HG02970 (cell line): ENCODE measurements around the gene CFAP161.

Experiments
- ATAC-seq: cut with Tn5 transposase; IDR thresholded peaks from one replicate; pipeline ENCODE4 v1.9.1; 2021; ENCODE audit warnings: mild to moderate bottlenecking, moderate library complexity, moderate number of reproducible peaks; ENCODE audit not compliant: unreplicated experiment, low FRiP score

CFAP161 gene

GRCh38 chr15:81133782-81134461, at the start of gene CFAP161:
CFAP161 (plus strand) TSS chr15:81134270; CDS start chr15:81134330, 60 bp downstream.
- no peak for ATAC-seq

DNA sequence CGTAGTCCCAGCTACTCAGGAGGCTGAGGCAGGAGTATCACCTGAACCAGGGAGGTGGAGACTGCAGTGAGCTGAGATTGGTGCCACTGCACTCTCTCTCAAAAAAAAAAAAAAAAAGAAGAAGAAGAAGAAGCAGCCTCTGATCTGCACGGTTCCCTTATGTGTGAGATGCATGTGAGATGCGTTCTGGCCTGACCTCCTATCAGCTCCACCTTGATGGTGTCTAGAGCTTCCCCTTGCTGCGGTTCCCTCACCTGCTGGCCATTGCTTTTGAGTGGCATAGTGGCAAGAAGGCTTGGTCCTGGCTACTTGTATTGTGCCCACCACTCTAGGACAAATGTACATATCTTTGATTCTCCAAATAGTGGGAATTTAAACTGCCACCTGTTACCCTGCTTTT, 49.4 kb upstream of the CFAP161 start:
- no peak for ATAC-seq

DNA sequence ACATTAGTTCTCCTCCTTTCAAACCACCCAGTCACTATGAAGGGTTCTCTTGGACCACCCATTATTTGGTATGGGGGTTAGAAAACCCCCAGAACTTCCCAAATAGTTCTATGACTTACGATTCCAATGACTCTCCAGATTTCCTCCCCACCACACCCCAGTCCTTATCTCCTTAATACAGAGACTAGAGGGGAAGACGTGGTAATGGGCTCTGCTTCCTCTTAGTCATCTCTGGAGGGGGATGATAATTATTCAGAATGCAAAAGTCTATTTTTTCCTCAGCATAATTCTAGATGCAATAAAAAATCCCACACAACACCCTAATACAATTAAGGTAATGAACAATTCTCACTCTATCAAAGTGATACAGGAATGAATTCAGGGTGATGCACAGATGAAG, 48.9 kb upstream of the CFAP161 start:
- ATAC-seq, result no peak

GRCh38 chr15:81085898-81086297, 48.2 kb upstream of the CFAP161 start:
- no peak for ATAC-seq

GRCh38 chr15:81087066-81087465, 47.0 kb upstream of the CFAP161 start:
- ATAC-seq, result no peak

- ATAC-seq, result no peak
These were observed 46.4 kb upstream of the CFAP161 start for GRCh38 chr15:81087694-81088093.

- no peak for ATAC-seq
These were observed 45.5 kb upstream of the CFAP161 start for GRCh38 chr15:81088470-81089013.

DNA sequence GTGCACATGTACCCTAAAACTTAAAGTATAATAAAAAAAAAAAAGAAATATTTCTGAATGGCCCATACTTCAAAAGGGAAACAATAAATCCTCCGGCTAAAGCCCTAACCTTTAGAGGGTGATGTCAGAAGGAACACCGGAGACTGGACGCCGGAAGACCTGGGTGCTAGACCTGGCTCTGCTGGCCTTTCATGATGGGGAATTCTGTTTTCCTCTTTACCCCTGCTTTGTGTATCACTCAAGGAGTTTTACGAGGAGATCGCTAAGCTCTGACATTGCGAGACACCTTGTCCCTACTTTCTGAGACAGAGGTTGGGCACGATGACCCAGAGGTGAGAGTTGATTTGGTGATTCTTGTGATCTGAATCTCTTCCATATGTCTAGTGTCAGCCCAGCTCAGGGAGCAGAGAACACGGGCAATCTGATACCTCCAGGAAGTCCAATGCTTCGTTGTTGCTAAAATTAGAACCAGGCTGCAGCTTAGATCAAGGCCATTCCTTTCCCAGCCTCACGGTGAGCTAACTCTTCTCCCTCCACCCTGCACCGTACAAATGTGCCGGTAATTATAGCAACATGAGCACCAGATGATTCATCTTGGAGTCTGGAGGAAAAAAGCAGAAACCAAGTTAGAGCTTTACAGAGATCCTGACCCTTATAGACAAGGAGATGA, 42.0 kb upstream of the CFAP161 start:
- ATAC-seq, result no peak

GRCh38 chr15:81092559-81092902, 41.5 kb upstream of the CFAP161 start:
- no peak for ATAC-seq

- no peak for ATAC-seq
These were observed 40.1 kb upstream of the CFAP161 start for GRCh38 chr15:81093961-81094360.

GRCh38 chr15:81095690-81096365, 38.2 kb upstream of the CFAP161 start:
- ATAC-seq, result no peak

DNA sequence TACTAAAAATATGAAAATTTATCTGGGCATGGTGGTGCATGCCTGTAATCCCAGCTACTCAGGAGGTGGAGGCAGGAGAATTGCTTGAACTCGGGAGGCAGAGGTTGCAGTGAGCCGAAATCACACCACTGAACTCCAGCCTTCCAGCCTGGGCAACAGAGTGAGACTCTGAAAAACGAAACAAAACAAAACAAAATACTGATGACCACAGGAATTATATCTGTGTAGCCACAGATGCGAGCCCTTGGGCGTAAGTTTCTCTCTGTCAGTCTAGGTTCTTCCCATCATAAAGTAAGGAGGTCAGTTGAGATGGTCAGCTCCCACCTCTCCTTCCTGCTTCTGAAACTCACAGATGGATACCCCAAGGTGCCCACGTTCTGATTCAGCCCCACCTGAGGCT, 37.7 kb upstream of the CFAP161 start:
- no peak for ATAC-seq

GRCh38 chr15:81097116-81097889, 36.8 kb upstream of the CFAP161 start:
- ATAC-seq, result no peak

DNA sequence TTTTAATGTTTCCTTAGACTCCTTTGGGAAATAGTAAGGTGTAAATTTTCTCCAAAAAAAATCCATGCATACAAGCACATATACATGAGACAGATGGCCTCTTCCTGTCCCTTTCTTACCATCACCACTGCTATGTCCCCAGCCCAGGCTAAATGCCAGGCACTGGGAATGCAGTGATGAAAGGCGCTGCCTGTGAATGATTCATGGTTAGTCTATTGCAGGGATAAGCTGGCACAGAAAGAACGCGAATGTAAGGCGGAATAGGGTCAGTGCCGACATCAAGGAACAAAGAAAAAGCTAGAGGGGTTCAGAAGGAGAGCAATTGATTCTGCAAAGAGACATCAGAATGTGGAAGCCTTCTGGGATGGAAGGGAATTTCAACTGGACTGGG, 36.2 kb upstream of the CFAP161 start:
- no peak for ATAC-seq

DNA sequence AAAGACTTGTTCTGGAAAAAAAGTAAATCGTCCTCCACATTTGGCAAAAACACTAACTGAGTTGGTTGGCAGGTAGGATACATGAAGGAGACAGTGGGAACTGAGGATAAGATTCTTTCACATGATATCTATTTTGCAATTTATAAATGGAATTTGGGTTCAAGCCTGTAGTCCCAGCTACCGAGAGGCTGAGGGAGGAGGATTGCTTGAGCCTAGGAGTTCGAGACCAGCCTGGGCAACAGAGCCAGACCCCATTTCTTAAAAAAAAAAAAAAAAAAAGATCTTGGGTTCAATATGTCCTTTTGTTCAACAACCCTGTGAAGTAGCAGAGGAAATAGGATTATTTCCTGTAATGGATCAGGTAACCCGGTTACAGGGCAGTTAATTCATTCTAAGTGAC, 35.7 kb upstream of the CFAP161 start:
- no peak for ATAC-seq

DNA sequence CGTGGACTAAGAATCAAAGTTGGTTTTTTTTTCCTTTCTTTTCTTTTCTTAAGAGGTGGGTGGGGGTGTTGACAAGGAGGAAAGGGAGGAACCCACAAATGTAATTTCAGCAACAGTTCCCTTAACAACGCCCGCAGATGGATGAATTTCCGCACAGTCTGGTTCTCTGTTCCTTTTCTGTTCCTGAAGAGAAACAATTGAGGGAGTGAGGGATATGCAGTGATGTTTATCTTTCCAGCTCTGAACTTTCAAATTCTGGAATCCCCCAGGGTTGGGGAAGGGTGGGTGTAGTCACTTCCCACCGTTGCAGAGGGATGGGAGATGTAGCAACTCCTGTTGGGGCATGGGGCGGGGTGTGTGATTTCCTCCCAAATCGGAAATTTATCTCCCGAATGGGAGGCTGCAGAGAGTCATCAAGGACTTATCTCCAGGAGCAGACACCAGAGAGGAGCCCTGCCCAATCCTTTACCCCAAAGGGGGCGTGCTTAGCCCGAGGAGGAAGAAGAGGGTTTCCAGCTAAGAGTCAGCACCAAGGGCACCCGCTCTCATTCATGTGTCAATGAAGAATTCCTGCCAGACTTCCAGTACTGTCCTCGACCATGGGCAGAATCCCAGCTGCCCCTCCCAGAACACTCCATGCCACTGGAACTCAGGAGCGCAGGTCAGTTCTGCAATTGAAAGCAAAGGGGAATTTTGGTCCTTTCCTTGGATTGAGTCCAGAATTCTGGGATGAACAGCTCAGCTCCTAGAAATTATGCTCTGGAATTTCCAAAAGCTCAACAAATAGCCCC, 35.0 kb upstream of the CFAP161 start:
- no peak for ATAC-seq

DNA sequence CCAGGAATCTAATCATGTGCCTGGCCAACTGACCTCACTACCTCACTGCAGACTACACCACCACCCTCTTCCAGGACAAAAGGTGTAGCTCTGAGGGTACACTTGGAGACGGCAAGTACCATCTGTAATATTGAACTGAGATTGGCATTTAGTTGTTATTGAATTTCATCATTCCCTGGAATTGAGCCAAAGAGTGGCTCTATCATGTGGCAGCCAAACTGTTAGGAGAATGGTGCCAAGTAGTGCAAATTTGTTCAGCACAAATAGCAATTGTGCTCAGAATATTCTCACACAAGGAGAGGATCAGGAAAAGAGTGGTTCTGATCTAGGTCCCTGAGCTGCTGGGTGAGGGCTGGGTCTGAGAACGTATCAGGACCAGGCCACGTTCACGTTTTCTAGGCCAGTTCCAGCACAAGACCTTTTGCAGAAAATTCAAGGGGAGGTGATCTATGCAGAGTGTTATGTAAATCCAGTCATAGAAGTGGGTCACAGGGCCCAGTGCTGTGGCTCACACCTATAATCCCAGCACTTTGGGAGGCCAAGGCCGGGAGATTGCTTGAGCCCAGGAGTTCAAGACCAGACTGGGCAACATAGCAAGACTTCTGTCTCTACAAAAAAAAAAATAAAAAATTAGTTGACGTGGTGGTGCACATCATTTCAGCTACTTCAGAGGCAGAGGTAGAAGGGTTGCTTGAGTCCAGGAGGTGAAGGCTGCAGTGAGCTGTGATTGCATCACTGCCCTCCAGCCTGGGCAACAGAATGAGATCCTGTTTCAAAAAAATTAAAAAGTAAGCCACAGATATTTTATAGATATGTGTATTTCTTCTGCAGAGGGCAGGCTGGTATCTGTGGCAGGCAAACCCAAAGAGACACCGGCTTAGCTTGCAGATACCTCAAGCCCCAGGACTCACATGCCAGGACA, 31.9 kb upstream of the CFAP161 start:
- ATAC-seq, result no peak

- no peak for ATAC-seq
These were observed 30.2 kb upstream of the CFAP161 start for GRCh38 chr15:81103857-81104256.

GRCh38 chr15:81105545-81105944, 28.5 kb upstream of the CFAP161 start:
- no peak for ATAC-seq
